HepG2 (cell line): ENCODE results near the gene TTYH2. TPM values are rescaled to one million over a fixed set of nuclear protein-coding genes. Genes with fewer than 3 reads are reported as not detected.

ENCODE experiments used
- BCL6 ChIP-seq: IDR thresholded peaks from 2 replicates; pipeline ENCODE4 v1.6.1; 2016; ENCODE audit warnings: missing genetic modification reagents, missing compliant biosample characterization
- IRX3 ChIP-seq: sonication (generic); formaldehyde crosslinking; IDR thresholded peaks from 2 replicates; pipeline ENCODE4 v1.8.1; 2023; ENCODE audit warnings: mild to moderate bottlenecking, low read depth, missing genetic modification reagents, borderline replicate concordance
- NONO ChIP-seq, 2 experiments: fragments of 450-650 bp in 1 of 2; sonication (generic) in 1 of 2; formaldehyde crosslinking in 1 of 2; IDR thresholded peaks in 1 of 2; conservative IDR thresholded peaks in 1 of 2; 2 replicates each; pipeline versions ENCODE4 v1.6.1 to v1.8.0; 2017 to 2022; ENCODE audit warnings: mild to moderate bottlenecking in 1 of 2, missing genetic modification reagents in 1 of 2, moderate library complexity in 1 of 2
- NPAS2 ChIP-seq: sonication (generic); formaldehyde crosslinking; IDR thresholded peaks from 2 replicates; pipeline ENCODE4 v1.8.0; 2022; ENCODE audit warnings: mild to moderate bottlenecking, missing genetic modification reagents, borderline replicate concordance
- ZNF441 ChIP-seq: sonication (generic); formaldehyde crosslinking; IDR thresholded peaks from 2 replicates; pipeline ENCODE4 v1.7.0; 2021; ENCODE audit warnings: missing genetic modification reagents, borderline replicate concordance
- ZNF543 ChIP-seq: sonication (generic); formaldehyde crosslinking; IDR thresholded peaks from 2 replicates; pipeline ENCODE4 v1.4.0; 2020; ENCODE audit warnings: mild to moderate bottlenecking, missing genetic modification reagents
- polyA plus RNA-seq, 8 experiments: library from polyadenylated mRNA; depleted of rRNA in 3 of 8; stranded (reverse) in 7 of 8; unstranded in 1 of 8; fragments of >200 nt; fragmentation: Illumina TruSeq in 4 of 8; extraction: Trizol in 4 of 8; gene quantifications; 2 replicates each; pipeline versions ENCODE4 v1.2.1 to v1.2.3, GENCODE V29; 2011 to 2016; ENCODE audit warnings: low read depth in 4 of 8, missing spikeins in 1 of 8, mixed read lengths in 1 of 8; ENCODE audit not compliant: insufficient read depth in 1 of 8
- total RNA-seq, 5 experiments: library from RNA; depleted of rRNA; stranded (reverse); fragments of >200 nt; fragmentation: Illumina TruSeq; extraction: Trizol; gene quantifications; 2 replicates each; pipeline ENCODE4 v1.2.3, GENCODE V29; 2016; ENCODE audit warnings: low read depth in 1 of 5
- TF ChIP-seq, protein P1 (sequence below), 2 experiments: sonication (generic) in 1 of 2; formaldehyde crosslinking in 1 of 2; IDR thresholded peaks; 2 replicates each; pipeline versions ENCODE4 v1.5.1 to v1.6.1; 2011 to 2020; ENCODE audit warnings: borderline replicate concordance in 1 of 2, low read depth in 1 of 2, low read length in 1 of 2, mild to moderate bottlenecking in 1 of 2, missing genetic modification reagents in 1 of 2, moderate library complexity in 1 of 2
- TF ChIP-seq, protein P2 (sequence below): sonication (generic); formaldehyde crosslinking; IDR thresholded peaks from 2 replicates; pipeline ENCODE4 v1.5.0; 2020; ENCODE audit warnings: missing genetic modification reagents, mild to moderate bottlenecking, borderline replicate concordance
- TF ChIP-seq, protein P3 (sequence below): sonication (generic); formaldehyde crosslinking; IDR thresholded peaks from 2 replicates; pipeline ENCODE4 v1.8.0; 2022; ENCODE audit warnings: mild to moderate bottlenecking, missing genetic modification reagents, moderate library complexity
- TF ChIP-seq, protein P4 (sequence below): sonication (generic); formaldehyde crosslinking; IDR thresholded peaks from 2 replicates; pipeline ENCODE4 v1.5.1; 2020; ENCODE audit warnings: mild to moderate bottlenecking, missing genetic modification reagents, borderline replicate concordance

The TTYH2 gene
- total and polyA plus RNA-seq, 2 of the 13 experiments (the other 11 are each of a cell fraction or from before 2014, with no cell fraction given): 0.77 to 0.96 TPM

DNA sequence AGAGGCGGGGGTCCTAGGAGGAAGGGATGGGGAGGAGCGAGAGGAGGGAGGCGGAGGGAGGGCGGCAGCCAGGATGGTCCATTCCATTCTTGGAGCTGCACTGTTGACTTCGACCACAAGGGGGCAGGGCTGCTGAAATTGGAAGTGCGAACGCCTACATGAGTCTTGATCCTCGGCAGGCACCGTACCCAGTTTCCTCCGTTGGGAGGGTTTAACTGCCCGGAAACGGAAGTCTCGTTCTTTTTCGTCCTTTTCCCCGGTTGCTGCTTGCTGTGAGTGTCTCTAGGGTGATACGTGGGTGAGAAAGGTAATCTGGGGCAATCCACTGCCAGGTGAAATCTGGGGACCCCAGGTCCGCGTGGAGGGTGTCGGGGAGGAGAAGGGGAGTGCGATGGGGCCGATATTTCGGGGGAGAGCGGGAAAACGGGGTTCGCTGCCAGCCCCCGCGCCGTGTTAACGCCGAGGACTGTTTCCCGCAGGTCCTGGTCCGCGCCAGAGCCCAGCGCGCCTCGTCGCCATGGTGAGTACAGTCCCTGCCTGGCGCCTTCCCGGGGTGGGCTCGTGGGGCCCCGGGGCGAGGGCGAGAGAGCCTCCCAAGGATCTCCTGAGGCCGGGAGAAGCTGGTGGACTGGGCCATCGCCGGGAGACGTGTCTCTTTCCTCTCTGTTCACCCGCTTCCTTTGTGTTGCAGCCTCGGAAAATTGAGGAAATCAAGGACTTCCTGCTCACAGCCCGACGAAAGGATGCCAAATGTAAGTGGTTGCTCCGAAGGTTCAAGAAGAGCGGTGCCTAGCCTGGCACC is 9.7 kb upstream of the TTYH2 start, which contains the start of gene RPL38 (continued):
- TF ChIP-seq, protein P1, sequence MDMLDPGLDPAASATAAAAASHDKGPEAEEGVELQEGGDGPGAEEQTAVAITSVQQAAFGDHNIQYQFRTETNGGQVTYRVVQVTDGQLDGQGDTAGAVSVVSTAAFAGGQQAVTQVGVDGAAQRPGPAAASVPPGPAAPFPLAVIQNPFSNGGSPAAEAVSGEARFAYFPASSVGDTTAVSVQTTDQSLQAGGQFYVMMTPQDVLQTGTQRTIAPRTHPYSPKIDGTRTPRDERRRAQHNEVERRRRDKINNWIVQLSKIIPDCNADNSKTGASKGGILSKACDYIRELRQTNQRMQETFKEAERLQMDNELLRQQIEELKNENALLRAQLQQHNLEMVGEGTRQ (IDR thresholded peaks at IDR 0.05; ENCODE audit: low read depth, low read length): no peak
- TF ChIP-seq, protein P1 (CRISPR knock-in tag; IDR thresholded peaks at IDR 0.05; ENCODE audit: borderline replicate concordance): peak; percentile 38; the same call in 1 of the 2 replicates
- TF ChIP-seq, protein P2, sequence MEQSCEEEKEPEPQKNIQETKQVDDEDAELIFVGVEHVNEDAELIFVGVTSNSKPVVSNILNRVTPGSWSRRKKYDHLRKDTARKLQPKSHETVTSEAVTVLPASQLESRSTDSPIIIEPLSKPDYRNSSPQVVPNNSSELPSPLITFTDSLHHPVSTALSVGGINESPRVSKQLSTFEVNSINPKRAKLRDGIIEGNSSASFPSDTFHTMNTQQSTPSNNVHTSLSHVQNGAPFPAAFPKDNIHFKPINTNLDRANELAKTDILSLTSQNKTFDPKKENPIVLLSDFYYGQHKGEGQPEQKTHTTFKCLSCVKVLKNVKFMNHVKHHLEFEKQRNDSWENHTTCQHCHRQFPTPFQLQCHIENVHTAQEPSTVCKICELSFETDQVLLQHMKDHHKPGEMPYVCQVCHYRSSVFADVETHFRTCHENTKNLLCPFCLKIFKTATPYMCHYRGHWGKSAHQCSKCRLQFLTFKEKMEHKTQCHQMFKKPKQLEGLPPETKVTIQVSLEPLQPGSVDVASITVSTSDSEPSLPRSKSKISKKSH (CRISPR knock-in tag): peak; percentile 96
- TF ChIP-seq, protein P3, sequence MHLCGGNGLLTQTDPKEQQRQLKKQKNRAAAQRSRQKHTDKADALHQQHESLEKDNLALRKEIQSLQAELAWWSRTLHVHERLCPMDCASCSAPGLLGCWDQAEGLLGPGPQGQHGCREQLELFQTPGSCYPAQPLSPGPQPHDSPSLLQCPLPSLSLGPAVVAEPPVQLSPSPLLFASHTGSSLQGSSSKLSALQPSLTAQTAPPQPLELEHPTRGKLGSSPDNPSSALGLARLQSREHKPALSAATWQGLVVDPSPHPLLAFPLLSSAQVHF: peak; percentile 36; the same call in 1 of the 2 replicates
- TF ChIP-seq, protein P4, sequence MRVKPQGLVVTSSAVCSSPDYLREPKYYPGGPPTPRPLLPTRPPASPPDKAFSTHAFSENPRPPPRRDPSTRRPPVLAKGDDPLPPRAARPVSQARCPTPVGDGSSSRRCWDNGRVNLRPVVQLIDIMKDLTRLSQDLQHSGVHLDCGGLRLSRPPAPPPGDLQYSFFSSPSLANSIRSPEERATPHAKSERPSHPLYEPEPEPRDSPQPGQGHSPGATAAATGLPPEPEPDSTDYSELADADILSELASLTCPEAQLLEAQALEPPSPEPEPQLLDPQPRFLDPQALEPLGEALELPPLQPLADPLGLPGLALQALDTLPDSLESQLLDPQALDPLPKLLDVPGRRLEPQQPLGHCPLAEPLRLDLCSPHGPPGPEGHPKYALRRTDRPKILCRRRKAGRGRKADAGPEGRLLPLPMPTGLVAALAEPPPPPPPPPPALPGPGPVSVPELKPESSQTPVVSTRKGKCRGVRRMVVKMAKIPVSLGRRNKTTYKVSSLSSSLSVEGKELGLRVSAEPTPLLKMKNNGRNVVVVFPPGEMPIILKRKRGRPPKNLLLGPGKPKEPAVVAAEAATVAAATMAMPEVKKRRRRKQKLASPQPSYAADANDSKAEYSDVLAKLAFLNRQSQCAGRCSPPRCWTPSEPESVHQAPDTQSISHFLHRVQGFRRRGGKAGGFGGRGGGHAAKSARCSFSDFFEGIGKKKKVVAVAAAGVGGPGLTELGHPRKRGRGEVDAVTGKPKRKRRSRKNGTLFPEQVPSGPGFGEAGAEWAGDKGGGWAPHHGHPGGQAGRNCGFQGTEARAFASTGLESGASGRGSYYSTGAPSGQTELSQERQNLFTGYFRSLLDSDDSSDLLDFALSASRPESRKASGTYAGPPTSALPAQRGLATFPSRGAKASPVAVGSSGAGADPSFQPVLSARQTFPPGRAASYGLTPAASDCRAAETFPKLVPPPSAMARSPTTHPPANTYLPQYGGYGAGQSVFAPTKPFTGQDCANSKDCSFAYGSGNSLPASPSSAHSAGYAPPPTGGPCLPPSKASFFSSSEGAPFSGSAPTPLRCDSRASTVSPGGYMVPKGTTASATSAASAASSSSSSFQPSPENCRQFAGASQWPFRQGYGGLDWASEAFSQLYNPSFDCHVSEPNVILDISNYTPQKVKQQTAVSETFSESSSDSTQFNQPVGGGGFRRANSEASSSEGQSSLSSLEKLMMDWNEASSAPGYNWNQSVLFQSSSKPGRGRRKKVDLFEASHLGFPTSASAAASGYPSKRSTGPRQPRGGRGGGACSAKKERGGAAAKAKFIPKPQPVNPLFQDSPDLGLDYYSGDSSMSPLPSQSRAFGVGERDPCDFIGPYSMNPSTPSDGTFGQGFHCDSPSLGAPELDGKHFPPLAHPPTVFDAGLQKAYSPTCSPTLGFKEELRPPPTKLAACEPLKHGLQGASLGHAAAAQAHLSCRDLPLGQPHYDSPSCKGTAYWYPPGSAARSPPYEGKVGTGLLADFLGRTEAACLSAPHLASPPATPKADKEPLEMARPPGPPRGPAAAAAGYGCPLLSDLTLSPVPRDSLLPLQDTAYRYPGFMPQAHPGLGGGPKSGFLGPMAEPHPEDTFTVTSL (CRISPR knock-in tag): no peak
- TF ChIP-seq ZNF543 (CRISPR knock-in tag) (no peak), ZNF441 (peak; percentile 89), IRX3 (CRISPR knock-in tag) (peak; percentile 84), NPAS2 (CRISPR knock-in tag) (no peak), NONO (IDR thresholded peaks at IDR 0.05) (no peak), NONO (CRISPR knock-in tag; conservative IDR thresholded peaks at IDR 0.05) (peak; percentile 95), BCL6 (CRISPR knock-in tag) (peak; percentile 55; the same call in 1 of the 2 replicates)
